GM12878 (cell line): ENCODE results near the gene COPS7A.

Source experiments
- CBFB ChIP-seq: IDR thresholded peaks from 2 replicates; pipeline ENCODE4 v1.6.1; 2016; ENCODE audit warnings: antibody characterized with exemption, low read depth
- CEBPB ChIP-seq, 2 experiments: fragments of 150-350 bp in 1 of 2; IDR thresholded peaks; 2 replicates each; pipeline ENCODE4 v1.6.1; 2012 to 2014; ENCODE audit warnings: low read depth in 2 of 2, low read length in 2 of 2, borderline replicate concordance in 1 of 2, inconsistent platforms in 1 of 2
- ESRRA ChIP-seq: IDR thresholded peaks from 2 replicates; pipeline ENCODE4 v1.6.1; 2012; ENCODE audit warnings: mild to moderate bottlenecking, low read length, improper control_type of control experiment
- FOS ChIP-seq: IDR thresholded peaks from 3 replicates; pipeline ENCODE4 v1.6.1; 2011; ENCODE audit warnings: borderline replicate concordance; ENCODE audit not compliant: insufficient read length; ENCODE audit errors: extremely low read depth
- FOXM1 ChIP-seq: IDR thresholded peaks from 2 replicates; pipeline ENCODE4 v1.6.1; 2012; ENCODE audit warnings: low read depth, mild to moderate bottlenecking, inconsistent platforms, low read length, moderate library complexity
- PAX5 ChIP-seq: IDR thresholded peaks from 2 replicates; pipeline ENCODE4 v1.6.1; 2011; ENCODE audit warnings: low read depth, low read length, borderline replicate concordance
- PML ChIP-seq: IDR thresholded peaks from 2 replicates; pipeline ENCODE4 v1.6.1; 2012; ENCODE audit warnings: low read length, inconsistent platforms
- POLR2A ChIP-seq: IDR thresholded peaks from 2 replicates; pipeline ENCODE4 v1.6.1; 2011; ENCODE audit warnings: low read depth, mild to moderate bottlenecking, low read length
- SMC3 ChIP-seq: IDR thresholded peaks from 2 replicates; pipeline ENCODE4 v1.6.1; 2011; ENCODE audit warnings: low read length, improper control_type of control experiment, borderline replicate concordance
- YBX1 ChIP-seq: fragments of 450-650 bp; IDR thresholded peaks from 2 replicates; pipeline ENCODE4 v1.6.1; 2016; ENCODE audit warnings: antibody characterized with exemption
- TF ChIP-seq, protein P1 (sequence below), 3 experiments: IDR thresholded peaks in 2 of 3; conservative IDR thresholded peaks in 1 of 3; 2 replicates each; pipeline ENCODE4 v1.5.1; 2011; ENCODE audit warnings: low read depth in 3 of 3, low read length in 3 of 3, mild to moderate bottlenecking in 3 of 3, control low read depth in 2 of 3, moderate library complexity in 2 of 3, inconsistent platforms in 1 of 3, mixed read lengths in 1 of 3; ENCODE audit not compliant: control insufficient read depth in 2 of 3, insufficient read depth in 1 of 3; ENCODE audit errors: extremely low read depth in 1 of 3
- TF ChIP-seq, protein P2 (sequence below): IDR thresholded peaks from 2 replicates; pipeline ENCODE4 v1.6.1; 2011; ENCODE audit warnings: borderline replicate concordance, low read depth, mild to moderate bottlenecking, moderate library complexity, mixed read lengths, low read length; ENCODE audit not compliant: insufficient read depth; ENCODE audit errors: extremely low read length
- TF ChIP-seq, protein P3 (sequence below): IDR thresholded peaks from 2 replicates; pipeline ENCODE4 v1.6.1; 2012; ENCODE audit warnings: mild to moderate bottlenecking, low read depth, low read length

GRCh38 chr12:6691473-6691872 lies 32.4 kb upstream of the COPS7A start:
- TF ChIP-seq PAX5 (no peak), POLR2A (no peak), FOXM1 (no peak), SMC3 (no peak), FOS (no peak), CBFB (no peak), ESRRA (no peak), PML (no peak), CEBPB (IDR thresholded peaks at IDR 0.05; ENCODE audit: borderline replicate concordance in 1 of 2, low read depth in 2 of 2, low read length in 2 of 2) (no peak), YBX1 (no peak)
- TF ChIP-seq, protein P1, sequence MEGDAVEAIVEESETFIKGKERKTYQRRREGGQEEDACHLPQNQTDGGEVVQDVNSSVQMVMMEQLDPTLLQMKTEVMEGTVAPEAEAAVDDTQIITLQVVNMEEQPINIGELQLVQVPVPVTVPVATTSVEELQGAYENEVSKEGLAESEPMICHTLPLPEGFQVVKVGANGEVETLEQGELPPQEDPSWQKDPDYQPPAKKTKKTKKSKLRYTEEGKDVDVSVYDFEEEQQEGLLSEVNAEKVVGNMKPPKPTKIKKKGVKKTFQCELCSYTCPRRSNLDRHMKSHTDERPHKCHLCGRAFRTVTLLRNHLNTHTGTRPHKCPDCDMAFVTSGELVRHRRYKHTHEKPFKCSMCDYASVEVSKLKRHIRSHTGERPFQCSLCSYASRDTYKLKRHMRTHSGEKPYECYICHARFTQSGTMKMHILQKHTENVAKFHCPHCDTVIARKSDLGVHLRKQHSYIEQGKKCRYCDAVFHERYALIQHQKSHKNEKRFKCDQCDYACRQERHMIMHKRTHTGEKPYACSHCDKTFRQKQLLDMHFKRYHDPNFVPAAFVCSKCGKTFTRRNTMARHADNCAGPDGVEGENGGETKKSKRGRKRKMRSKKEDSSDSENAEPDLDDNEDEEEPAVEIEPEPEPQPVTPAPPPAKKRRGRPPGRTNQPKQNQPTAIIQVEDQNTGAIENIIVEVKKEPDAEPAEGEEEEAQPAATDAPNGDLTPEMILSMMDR (IDR thresholded peaks at IDR 0.05 in 2 of 3, conservative IDR thresholded peaks at IDR 0.05 in 1 of 3; ENCODE audit: control insufficient read depth in 2 of 3, extremely low read depth in 1 of 3, insufficient read depth in 1 of 3, low read depth in 3 of 3, low read length in 3 of 3): no peak
- TF ChIP-seq, protein P2, sequence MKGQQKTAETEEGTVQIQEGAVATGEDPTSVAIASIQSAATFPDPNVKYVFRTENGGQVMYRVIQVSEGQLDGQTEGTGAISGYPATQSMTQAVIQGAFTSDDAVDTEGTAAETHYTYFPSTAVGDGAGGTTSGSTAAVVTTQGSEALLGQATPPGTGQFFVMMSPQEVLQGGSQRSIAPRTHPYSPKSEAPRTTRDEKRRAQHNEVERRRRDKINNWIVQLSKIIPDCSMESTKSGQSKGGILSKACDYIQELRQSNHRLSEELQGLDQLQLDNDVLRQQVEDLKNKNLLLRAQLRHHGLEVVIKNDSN: no peak
- TF ChIP-seq, protein P3, sequence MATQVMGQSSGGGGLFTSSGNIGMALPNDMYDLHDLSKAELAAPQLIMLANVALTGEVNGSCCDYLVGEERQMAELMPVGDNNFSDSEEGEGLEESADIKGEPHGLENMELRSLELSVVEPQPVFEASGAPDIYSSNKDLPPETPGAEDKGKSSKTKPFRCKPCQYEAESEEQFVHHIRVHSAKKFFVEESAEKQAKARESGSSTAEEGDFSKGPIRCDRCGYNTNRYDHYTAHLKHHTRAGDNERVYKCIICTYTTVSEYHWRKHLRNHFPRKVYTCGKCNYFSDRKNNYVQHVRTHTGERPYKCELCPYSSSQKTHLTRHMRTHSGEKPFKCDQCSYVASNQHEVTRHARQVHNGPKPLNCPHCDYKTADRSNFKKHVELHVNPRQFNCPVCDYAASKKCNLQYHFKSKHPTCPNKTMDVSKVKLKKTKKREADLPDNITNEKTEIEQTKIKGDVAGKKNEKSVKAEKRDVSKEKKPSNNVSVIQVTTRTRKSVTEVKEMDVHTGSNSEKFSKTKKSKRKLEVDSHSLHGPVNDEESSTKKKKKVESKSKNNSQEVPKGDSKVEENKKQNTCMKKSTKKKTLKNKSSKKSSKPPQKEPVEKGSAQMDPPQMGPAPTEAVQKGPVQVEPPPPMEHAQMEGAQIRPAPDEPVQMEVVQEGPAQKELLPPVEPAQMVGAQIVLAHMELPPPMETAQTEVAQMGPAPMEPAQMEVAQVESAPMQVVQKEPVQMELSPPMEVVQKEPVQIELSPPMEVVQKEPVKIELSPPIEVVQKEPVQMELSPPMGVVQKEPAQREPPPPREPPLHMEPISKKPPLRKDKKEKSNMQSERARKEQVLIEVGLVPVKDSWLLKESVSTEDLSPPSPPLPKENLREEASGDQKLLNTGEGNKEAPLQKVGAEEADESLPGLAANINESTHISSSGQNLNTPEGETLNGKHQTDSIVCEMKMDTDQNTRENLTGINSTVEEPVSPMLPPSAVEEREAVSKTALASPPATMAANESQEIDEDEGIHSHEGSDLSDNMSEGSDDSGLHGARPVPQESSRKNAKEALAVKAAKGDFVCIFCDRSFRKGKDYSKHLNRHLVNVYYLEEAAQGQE: no peak
